Measurements from ENCODE around the gene PLB1.

Gene PLB1

DNA sequence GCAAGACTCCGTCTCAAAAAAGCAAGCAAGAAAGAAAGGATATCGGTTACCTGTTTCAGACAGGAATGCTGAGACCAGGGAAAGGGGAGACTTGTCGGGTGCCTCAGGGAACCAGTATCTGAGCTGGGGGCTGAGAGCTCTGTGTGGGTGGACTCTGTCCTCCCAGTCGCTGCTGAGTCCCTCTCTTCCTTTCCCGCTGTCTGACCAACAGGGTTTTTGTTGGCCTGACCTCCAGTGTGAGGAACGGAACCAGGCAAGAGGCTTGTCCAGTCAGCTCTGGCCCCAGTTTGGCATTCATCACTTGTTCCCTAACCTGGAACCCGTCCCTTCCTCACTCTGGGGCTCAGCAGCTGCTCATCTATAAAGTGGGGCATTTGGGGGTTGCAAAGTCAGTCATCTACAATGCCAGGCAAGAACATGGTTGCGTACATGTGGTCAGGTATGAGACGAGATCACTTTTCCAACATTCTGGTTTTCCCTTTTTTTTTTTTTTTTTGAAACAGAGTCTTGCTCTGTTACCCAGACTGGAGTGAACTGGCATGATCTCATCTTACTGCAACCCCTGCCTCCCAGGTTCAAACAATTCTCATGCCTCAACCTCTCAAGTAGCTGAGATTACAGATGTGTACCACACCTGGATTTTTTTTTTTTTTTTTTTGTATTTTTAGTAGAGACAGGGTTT, 116.4 kb downstream of the PLB1 start:
- DNase-seq (ENCODE audit: low read depth in 2 of 2): no peak

DNA sequence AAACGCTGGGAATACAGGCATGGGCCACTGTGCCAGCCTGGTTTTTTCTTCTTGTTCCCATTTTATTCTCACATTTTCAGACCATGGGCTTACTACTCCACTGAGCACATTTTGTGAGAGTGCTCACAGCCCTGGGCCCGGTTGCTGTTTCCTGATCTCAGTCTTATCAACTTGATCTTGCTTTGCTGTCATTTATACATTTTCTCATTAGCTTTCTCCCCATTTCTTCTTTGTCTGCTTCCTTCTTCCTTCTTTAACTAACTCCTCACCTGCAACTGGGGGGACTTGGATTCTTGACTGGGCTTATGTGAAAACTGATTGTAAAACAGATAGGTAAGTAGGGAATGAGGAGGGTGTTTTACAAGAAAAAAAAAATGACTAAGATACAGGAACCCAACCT, 117.3 kb downstream of the PLB1 start:
- no peak for DNase-seq (ENCODE audit: low read depth in 2 of 2)

DNA sequence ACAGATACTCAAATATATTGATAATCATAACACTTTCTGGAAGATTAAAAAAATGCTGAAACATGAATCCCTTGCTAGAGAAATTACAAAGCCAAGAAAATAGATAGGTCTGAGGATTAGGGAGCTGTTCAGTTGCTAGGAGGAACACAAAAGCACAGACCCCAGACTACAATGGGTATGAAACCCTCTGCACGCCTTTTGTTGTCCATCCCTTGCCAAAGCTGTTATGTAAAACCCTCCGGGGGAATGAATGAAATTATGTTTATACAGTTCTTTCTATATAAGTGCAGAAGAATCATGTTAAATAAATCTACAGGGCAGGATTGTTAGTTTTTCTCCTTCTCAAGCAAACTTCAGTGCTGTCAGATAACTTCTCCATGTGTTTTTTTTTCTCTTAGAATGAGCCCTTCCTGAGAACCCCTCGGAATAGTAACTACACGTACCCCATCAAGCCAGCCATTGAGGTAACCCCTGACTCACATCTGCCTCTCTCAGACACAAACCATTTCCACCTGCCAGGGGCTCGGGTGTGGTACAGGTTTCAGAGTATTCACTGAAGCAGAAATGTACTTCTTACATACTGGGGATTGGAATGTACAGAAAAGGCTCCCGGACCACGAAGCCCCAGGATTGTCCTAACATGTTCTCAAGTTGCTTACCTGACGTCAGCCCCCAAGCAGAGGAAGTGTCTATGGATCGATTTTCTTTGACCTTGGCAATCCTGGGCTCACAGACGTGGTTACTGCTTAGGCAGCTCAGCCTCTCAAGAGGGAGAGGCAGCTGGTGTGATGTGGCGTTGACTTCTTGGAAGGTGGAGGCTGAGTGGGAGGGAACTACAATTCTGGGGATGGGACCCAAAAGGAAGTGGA, 118.0 kb downstream of the PLB1 start:
- DNase-seq (ENCODE audit: low read depth in 2 of 2): no peak

DNA sequence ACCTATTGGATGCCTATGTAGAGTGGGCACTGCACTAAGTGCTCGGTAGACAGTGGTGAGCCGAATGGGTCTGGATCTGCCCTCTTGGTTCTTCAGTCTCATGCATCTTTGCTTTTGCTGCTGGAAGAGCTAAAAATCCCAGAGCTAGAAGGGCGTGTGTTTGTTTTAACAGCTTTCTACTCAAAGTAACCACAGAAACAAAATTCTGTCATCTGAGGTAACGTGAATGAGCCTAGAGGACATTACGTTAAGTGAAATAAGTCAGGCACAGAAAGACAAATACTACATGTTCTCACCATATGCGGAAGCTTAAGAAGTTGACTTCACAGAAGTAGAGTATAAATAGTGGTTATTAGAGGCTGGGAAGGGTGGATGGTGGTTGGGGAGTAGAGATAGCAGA, 119.8 kb downstream of the PLB1 start:
- no peak for DNase-seq (ENCODE audit: low read depth in 2 of 2)

DNA sequence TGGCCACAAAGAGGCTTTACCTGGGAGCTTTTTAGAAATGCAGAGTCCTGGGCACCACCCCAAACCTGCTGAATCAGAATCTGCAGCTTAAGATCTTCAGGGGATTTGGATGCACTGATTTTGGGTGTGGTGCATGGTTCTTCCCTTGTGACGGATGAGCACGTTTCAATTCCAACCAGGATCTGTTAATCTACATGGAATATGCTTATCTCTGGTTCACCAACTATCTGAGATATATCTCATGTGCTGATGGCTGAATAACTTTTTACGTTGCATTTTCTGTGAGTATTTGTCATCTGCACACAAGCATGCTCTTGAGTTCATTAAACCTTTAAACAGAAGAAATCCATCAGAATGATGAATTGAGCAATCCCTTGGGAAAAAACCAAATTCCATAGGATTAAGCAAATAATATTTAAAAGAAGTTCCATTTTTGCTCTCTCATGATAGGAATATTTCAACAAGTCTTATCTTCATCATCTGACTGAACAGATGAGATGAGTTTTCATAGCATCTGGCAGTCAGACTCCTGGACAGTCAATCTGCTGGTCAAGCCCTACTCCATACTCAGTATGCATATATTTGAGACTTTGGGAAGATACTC, 120.6 kb downstream of the PLB1 start:
- peak; percentile 87 to 91 for DNase-seq (ENCODE audit: low read depth in 2 of 2)

DNA sequence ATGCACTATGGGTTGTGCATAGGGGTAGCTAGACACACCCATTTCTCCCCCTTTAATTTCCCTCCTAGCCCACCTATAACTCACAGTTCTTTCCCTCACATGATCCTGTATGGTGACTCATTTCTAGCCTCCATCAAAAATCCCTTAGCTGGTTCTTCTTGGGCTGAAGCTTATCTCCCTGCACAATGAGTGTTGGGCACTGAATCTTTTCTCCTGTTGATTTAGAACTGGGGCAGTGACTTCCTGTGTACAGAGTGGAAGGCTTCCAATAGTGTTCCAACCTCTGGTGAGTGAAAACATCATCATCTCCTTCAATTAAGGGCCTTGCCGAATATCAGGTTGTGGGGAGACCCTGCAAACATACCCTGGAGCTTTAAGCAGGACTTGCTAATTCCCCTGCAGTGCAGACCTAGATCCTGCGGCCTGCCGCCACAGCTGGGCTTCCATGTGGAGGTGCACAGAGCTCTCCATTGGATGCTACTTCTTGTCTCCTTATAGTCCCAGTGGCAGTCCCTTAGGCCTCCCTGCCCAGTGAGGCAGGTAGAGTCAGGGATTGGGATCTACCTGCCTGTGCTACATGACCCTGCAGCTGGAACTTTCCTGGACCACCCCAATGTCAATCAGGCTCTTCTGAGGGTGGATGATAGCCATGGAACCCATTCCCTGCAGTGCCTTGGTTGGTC, 121.8 kb downstream of the PLB1 start:
- no peak for DNase-seq (ENCODE audit: low read depth in 2 of 2)

DNA sequence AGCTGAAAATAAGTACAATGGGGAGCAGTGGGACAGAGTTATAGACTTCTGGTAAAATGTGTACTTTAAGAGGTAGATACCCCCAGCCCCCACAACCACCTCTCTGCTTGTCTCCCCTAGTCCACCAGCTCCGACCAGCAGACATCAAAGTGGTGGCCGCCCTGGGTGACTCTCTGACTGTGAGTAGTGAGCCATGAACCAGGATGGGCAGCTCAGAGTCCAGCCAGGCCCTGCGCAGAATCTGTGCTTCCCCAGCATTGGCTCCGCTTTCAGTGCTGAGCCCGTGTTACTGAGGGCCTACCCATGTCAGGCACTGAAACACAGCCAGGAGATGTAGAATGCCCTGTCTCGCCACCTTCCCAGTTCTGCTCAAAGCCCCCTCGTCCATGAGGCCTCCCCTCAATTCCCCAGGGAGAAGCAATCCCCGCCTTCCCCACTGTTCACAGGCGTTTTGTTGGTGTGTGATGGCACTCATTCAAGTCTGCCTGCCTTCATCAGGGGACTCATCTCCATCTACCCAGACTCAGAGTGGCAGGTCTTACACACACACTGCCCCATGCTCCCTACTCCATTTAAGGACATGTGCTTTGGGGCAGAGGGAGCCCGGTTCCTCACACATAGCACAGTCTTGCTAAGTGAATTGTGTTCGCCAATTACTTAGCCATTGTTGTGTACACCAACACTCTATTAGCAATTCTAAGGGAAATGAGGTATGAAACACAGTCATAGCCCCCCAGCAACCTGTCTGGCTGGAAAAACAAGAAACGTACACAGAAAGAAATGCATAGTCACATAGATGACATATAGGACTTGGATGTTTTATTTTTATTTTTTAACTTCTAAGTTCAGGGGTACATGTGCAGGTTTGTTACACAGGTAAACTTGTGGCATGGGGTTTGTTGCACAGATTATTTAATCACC, 122.6 kb downstream of the PLB1 start:
- DNase-seq (ENCODE audit: low read depth in 2 of 2): no peak

DNA sequence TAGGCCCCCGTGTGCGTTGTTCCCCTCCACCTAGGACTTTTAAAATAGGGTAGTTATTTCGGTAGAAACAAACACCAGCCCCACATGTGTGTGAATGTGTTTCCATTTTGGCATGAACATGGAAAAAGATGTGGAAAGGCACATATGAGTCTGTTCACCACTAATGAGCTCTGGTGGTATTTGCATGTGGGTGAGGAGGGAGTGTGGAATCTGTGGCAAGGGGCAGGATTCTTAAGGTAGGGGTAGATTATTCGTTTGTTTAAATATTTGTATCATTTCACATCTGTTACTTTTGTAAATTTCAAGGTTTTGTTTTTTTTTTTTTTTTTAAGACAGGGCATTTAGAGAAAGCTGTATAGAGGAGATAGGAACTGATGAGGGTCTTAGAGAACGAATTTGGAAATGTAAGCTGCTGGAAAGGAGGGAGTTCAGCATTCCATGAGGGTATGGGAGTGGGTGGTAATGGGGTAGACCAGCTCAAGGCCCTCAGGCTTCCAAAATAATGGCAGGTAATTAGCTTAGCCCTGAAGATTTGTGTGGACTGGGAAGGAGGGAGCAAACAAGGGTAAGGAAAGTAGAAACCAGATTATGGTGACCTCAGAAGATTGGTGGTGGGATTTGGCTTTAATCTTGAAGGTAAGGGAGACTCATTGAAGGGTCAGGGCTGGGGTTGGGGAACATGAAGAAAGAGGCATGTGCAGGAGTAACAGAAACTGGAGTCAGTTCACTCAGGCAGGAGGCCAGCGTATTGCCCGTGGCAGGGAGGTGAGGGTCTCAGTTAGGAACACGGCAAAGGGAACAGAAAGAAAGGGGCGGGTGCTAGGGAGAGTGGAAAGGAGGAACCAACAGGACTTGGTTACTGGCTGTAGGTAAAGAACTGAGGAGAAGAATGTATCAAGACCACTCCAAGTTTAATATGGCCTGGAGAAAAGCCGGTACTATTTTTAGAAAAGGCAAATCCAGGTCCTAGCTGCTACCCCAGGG, 123.6 kb downstream of the PLB1 start:
- peak in 1 of 2 experiments; percentile 41 for DNase-seq (ENCODE audit: low read depth in 2 of 2)

DNA sequence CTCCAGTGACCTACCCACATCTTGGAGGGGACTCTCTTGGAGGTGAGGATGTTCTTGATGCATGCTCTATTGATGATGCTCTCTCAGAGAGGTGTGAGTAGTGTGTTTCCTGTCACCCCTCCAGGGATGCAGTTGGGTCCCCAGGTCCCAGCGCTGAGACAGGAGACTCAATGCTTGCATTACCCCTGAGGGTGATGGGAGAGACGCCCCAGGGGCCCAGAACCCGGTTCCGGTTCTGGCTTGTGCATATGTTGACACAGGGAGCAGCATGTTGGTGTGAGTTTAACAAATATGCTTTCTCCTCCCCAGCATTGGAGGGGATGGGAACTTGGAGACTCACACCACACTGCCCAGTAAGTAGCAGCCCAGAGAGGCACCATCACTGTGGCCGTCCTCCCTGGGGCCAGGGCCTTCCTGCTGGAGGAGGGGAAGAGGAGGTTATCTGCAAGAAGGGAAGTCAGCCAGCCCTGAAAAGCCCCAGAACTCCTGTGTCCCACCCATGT, 124.5 kb downstream of the PLB1 start:
- DNase-seq (ENCODE audit: low read depth in 2 of 2): no peak

DNA sequence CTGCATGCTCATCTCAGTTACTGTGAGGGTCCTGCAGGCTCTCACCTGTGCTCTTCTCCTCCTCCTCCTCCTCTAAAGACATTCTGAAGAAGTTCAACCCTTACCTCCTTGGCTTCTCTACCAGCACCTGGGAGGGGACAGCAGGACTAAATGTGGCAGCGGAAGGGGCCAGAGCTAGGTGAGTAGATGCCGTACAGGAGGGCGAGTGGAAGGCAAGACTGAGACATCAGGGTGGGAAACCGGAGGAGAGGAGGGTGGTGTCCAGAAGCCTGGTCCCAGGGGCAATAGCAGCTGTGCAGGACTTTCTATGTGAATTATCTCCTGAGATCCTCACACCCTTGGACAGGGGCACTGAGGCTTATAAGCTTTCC, 124.9 kb downstream of the PLB1 start:
- DNase-seq (ENCODE audit: low read depth in 2 of 2): no peak

DNA sequence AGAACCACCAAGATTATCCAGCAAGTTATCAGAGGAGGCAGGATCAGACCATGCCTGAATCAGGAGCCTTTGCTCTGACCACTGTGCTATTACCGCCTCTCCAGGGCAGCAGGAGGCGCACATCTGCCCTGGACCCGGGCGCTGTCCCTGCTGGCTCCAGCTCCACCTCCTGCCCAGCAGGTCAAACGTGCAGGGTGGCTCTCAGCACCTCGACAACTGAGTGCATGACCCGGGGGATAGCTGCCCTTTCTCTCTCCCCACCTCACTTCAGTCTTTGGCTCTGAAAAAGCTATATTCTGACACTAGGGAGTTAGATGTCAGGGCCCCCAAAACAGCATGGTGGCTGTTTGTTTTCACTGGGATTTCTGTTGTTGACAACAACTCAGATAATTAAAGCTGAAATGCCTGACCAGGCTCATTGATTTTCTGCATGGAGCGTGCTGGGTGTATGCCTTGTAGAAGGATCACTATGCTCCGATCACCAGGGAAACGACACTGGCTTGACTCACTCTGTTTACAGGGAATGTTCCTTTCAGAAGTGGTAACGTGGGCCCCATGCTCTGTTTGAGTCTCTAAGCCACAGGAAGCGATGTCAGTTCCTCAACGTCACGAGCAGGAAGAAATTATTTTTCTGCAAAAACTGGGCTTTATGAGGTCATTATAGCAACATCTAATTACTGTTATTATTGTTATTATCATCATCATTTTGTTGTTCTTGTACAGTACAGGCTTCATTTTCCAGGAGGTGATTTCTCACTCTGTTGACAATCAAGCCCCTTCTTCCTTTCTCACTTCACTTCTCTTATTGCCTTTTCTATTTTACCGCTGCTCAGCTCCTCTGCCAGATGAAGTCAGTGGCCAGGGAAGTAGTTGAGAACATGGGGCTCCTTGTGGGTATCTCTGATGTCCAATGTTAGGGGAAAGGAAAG, 125.6 kb downstream of the PLB1 start:
- DNase-seq (ENCODE audit: low read depth in 2 of 2): peak in 1 of 2 experiments; percentile 59

DNA sequence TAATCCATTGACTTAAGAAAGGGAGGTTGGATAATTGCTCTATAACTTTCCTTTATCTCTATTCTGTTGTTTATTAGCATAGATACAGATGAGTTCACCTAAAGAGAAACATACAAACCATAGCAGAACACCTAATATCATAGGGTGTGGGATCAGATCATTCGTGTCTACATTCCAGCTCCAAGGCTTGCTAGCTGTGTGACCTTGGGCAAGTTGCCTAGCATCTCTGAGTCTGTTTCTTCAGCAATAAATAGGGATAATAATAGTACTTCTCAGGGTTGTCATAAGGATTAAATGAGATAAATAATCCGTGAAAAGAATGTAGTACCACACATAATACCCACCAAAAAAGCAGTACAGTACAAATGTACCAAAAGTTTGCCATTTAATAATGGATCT, 126.2 kb downstream of the PLB1 start:
- no peak for DNase-seq (ENCODE audit: low read depth in 2 of 2)

DNA sequence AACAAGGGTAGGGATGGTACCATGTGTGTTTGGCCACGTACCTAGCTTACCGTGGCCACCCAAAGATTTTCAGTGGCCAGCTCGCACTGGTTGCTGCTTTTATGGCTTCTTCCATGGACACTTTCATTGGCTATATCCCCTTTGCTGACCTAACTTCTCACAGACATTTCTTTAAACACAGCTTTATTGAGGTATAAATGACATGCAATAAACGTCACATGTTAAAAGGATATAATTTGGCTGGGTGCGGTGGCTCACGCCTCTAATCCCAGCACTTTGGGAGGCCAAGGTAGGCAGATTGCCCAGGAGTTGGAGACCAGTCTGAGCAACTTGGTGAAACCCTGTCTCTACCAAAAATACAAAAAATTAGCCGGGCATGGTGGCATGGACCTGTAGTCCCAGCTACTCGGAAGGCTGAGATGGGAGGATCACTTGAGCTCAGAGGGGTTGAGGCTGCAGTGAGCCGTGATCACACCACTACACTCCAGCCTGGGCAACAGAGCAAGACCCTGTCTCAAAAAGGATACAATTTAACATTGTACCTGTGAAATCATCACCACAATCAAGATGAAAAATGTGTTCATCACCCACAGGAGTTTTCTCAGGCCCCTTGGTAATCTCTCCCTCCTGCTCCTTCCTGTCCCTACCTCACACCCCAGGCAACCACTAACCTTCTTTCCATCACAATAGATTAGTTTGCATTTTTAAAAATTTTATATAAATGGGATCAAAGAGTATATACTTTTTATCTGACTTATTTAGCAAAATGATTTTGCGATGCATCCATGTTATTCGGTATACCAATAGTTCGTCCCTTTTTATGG, 127.9 kb downstream of the PLB1 start:
- no peak for DNase-seq (ENCODE audit: low read depth in 2 of 2)

DNA sequence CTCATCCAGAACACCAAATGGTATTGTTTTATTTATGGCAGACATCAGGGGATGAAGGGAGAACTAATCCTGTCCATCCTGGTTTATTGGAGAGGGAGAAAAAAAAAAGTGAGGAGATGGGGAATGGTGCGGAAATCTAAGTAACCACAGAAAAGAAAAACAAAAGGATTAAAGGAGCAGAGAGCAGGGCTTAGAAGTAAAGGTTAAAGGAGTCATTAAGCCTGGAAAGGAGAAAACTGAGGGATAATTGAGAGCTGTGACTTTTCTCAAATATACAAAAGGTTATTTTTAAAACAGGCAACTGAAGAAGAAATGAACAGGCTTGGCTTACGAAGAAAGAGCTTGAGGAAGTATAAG, 128.6 kb downstream of the PLB1 start:
- DNase-seq (ENCODE audit: low read depth in 2 of 2): no peak

DNA sequence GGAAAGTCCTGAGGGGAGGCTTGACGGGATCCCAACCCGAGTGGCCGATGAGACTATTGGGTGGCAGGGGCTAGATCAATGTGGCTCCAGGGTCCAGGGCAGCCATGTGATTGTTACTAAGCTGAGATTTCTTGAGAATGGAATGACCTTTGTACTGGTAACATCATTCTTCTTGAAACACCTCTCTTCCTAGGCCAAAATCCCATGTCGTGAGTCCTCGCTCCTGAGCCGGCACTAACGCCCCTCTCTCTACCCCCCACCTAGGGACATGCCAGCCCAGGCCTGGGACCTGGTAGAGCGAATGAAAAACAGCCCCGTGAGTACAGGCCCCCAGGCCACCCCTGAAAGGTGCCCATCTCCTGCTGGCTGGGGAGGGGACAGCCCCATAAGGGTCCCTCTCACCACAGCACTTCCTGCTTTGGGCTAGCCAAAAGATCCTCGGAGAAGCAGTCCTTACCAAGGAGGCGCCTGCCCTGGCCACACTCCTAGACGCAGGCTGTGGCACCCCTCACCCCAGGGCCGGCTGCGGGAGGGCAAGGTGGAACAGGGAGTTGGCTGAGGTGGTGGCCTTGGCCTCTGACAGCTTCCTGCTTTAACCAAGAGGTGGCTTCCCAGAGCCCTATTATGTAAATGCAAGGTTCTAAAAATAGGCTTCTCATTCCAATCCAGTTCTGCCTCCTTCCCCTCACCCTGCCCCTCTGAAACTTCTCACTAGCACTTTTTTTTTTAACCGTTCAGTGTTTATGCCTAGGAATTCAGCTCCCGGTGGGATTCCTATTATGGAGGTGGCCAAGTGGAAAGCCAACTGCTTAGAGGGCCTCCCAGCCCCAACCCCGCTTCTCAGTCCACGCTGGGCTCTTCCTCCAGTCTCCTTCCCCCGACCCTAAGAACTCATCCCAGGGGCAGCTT, 129.2 kb downstream of the PLB1 start:
- DNase-seq (ENCODE audit: low read depth in 2 of 2): no peak

DNA sequence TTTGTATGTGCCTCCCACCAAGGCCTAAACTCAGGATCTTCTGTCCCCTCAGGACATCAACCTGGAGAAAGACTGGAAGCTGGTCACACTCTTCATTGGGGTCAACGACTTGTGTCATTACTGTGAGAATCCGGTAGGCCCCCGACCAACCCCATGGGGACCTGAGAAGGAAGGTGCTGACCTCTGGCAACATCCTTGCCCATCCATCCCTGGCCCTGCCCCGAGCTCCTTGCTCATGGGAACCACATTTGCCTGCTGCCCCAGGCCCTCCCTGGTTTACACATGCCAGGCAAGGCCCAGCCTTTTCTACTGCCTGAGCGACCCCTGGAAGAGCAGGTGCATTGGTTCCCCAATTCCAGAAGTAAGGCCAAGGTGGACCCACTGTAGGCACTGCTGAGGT, 130.5 kb downstream of the PLB1 start:
- no peak for DNase-seq (ENCODE audit: low read depth in 2 of 2)

DNA sequence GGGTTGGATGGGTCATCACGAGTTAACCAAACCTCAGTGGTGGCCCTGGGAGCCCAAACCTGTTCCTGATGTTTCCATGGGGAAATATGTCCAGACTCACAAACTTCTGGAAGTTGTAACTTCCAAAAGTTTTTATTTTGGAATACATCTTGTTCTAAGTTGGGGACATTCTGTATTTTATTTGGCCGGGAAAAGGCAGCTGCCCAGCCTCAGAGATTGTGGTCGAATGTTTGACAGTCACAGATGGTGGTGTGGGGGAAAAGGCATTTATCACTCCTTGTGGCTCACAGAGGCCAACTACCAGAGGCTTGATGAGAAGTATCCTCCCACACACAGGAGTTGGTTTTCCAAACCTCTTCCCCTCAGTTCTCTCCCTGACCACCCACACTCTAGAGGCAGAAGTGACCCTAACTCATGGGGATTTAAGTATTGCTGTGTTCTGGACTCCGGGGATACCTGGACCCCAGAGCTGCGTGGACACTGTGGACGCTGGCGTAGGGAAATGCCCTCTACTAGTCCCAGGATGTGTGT, 131.1 kb downstream of the PLB1 start:
- no peak for DNase-seq (ENCODE audit: low read depth in 2 of 2)

Measured in fibroblast of skin of left biceps (primary cell).